H1 (cell line): ENCODE results near the gene AKT1S1. TPM values are rescaled to one million over a fixed set of nuclear protein-coding genes. Genes with fewer than 3 reads are reported as not detected.

Experiments used
- CTCF ChIA-PET: fragments of 300-600 bp; sonication (Branson Sonifier 250); formaldehyde crosslinking; loops from one replicate; lab custom pipeline; 2021; ENCODE audit not compliant: partially characterized antibody; lab: Charles Lee
- POLR2A ChIA-PET: fragments of 300-600 bp; sonication (Branson Sonifier 250); formaldehyde crosslinking; loops from one replicate; lab custom pipeline; 2021; ENCODE audit warnings: inconsistent platforms; ENCODE audit not compliant: partially characterized antibody; lab: Charles Lee
- DNase-seq, 2 experiments: peaks; one replicate each; pipeline versions ENCODE4 v3.0.0 to v3.0.0-alpha.2; 2010 to 2022; ENCODE audit warnings: low spot score in 2 of 2, low read depth in 1 of 2, mixed read lengths in 1 of 2
- FAIRE-seq: peaks from 2 replicates; lab custom pipeline; 2011; peaks lifted over from hg19 to GRCh38; lab: Jason Lieb, UNC
- H2AFZ ChIP-seq: 2 replicates; pipeline ENCODE4 v1.8.1; 2012; ENCODE audit warnings: low read length, inconsistent platforms
- H2AK5ac ChIP-seq: 2 replicates; pipeline ENCODE4 v1.6.1; 2013; ENCODE audit warnings: low read depth, low read length
- H2BK120ac ChIP-seq: replicated peaks from 2 replicates; pipeline ENCODE3; 2013; ENCODE audit warnings: low read depth, low read length, inconsistent platforms
- H2BK12ac ChIP-seq: 2 replicates; pipeline ENCODE4 v1.6.1; 2013; ENCODE audit warnings: low read depth, low read length
- H2BK15ac ChIP-seq: 2 replicates; pipeline ENCODE4 v1.6.1; 2013; ENCODE audit warnings: low read length
- H2BK20ac ChIP-seq: 2 replicates; pipeline ENCODE4 v1.6.1; 2013; ENCODE audit warnings: low read length
- H2BK5ac ChIP-seq: 2 replicates; pipeline ENCODE4 v1.6.1; 2013; ENCODE audit warnings: low read depth, low read length
- H3K14ac ChIP-seq: 2 replicates; pipeline ENCODE4 v1.6.1; 2013; ENCODE audit warnings: inconsistent platforms; ENCODE audit not compliant: insufficient read length
- H3K18ac ChIP-seq: 2 replicates; pipeline ENCODE4 v1.6.1; 2013; ENCODE audit warnings: low read length; ENCODE audit errors: extremely low read depth
- H3K23ac ChIP-seq: 2 replicates; pipeline ENCODE4 v1.6.1; 2013; ENCODE audit warnings: inconsistent platforms; ENCODE audit not compliant: insufficient read length
- H3K23me2 ChIP-seq: 2 replicates; pipeline ENCODE4 v1.6.1; 2013; ENCODE audit warnings: low read depth, low read length
- H3K27ac ChIP-seq: 2 replicates; pipeline ENCODE4 v1.6.1; 2011; ENCODE audit warnings: low read depth, low read length, inconsistent platforms
- H3K27me3 ChIP-seq, 4 experiments: replicated peaks in 1 of 4; 1 replicate in 1 of 4; 2 replicates in 3 of 4; pipeline versions ENCODE4 v1.6.1 to v1.8.1; 2011 to 2013; ENCODE audit warnings: low read length in 3 of 4, mild to moderate bottlenecking in 3 of 4, inconsistent platforms in 2 of 4, mixed read lengths in 2 of 4, moderate library complexity in 1 of 4; ENCODE audit not compliant: control insufficient read depth in 3 of 4, insufficient read depth in 3 of 4; ENCODE audit errors: extremely low read depth in 1 of 4
- H3K36me3 ChIP-seq, 4 experiments: 2 replicates each; pipeline versions ENCODE4 v1.6.1 to v1.8.1; 2011 to 2013; ENCODE audit warnings: mild to moderate bottlenecking in 4 of 4, low read length in 3 of 4, moderate library complexity in 2 of 4, control low read depth in 1 of 4, inconsistent platforms in 1 of 4; ENCODE audit not compliant: insufficient read depth in 4 of 4, control insufficient read depth in 2 of 4
- H3K4ac ChIP-seq: replicated peaks from 2 replicates; pipeline ENCODE3; 2013; ENCODE audit warnings: low read length, low read depth, mixed read lengths, inconsistent platforms; ENCODE audit not compliant: insufficient read length
- H3K4me1 ChIP-seq, 4 experiments: replicated peaks in 1 of 4; 1 replicate in 1 of 4; 2 replicates in 3 of 4; pipeline versions ENCODE4 v1.6.1 to v1.8.1; 2011 to 2013; ENCODE audit warnings: low read length in 3 of 4, inconsistent platforms in 2 of 4, mixed read lengths in 1 of 4; ENCODE audit not compliant: insufficient read depth in 4 of 4, control insufficient read depth in 3 of 4
- H3K4me2 ChIP-seq, 2 experiments: 2 replicates each; pipeline versions ENCODE4 v1.6.1 to v1.8.1; 2011 to 2013; ENCODE audit warnings: low read depth in 2 of 2, low read length in 2 of 2, control low read depth in 1 of 2, inconsistent platforms in 1 of 2, mild to moderate bottlenecking in 1 of 2; ENCODE audit not compliant: insufficient read depth in 1 of 2
- H3K4me3 ChIP-seq, 4 experiments: fragments of 200-600, 300-600 bp in 1 of 4; sonication (generic), shearing (Covaris generic), sonication (Bioruptor Twin) in 1 of 4; 2 replicates each; pipeline versions ENCODE4 v1.5.1 to v1.8.1; 2011 to 2016; ENCODE audit warnings: low read length in 4 of 4, low read depth in 3 of 4, control low read depth in 2 of 4, inconsistent platforms in 2 of 4, mild to moderate bottlenecking in 2 of 4, mixed read lengths in 1 of 4, moderate library complexity in 1 of 4; ENCODE audit not compliant: insufficient read depth in 2 of 4; ENCODE audit errors: extremely low read depth in 1 of 4
- H3K56ac ChIP-seq: replicated peaks from 2 replicates; pipeline ENCODE3; 2013; ENCODE audit warnings: low read depth, mild to moderate bottlenecking, mixed read lengths, low read length, inconsistent platforms; ENCODE audit not compliant: insufficient read length
- H3K79me1 ChIP-seq: 2 replicates; pipeline ENCODE4 v1.6.1; 2013; ENCODE audit warnings: low read depth, low read length, control low read depth
- H3K79me2 ChIP-seq, 2 experiments: 2 replicates each; pipeline versions ENCODE4 v1.6.1 to v1.8.1; 2012 to 2013; ENCODE audit warnings: low read length in 2 of 2, mild to moderate bottlenecking in 2 of 2, inconsistent platforms in 1 of 2; ENCODE audit not compliant: insufficient read depth in 2 of 2, control insufficient read depth in 1 of 2
- H3K9ac ChIP-seq, 4 experiments: replicated peaks in 1 of 4; 1 replicate in 1 of 4; 2 replicates in 3 of 4; pipeline versions ENCODE4 v1.6.1 to v1.8.1; 2011 to 2013; ENCODE audit warnings: low read depth in 3 of 4, low read length in 3 of 4, control low read depth in 2 of 4, mild to moderate bottlenecking in 2 of 4, moderate library complexity in 2 of 4, inconsistent platforms in 1 of 4; ENCODE audit errors: extremely low read depth in 1 of 4
- H3K9me3 ChIP-seq, 2 experiments: 2 replicates each; pipeline versions ENCODE4 v1.6.1 to v1.8.1; 2012 to 2013; ENCODE audit warnings: mild to moderate bottlenecking in 2 of 2, moderate library complexity in 2 of 2, control low read depth in 1 of 2, inconsistent platforms in 1 of 2, low read depth in 1 of 2, low read length in 1 of 2, mixed read lengths in 1 of 2; ENCODE audit not compliant: insufficient read depth in 2 of 2
- H4K20me1 ChIP-seq, 2 experiments: replicated peaks in 1 of 2; 2 replicates each; pipeline versions ENCODE3 to v1.8.1; 2011 to 2013; ENCODE audit warnings: inconsistent platforms in 2 of 2, low read length in 2 of 2, mild to moderate bottlenecking in 1 of 2; ENCODE audit not compliant: insufficient read depth in 2 of 2, control insufficient read depth in 1 of 2
- H4K5ac ChIP-seq: 2 replicates; pipeline ENCODE4 v1.6.1; 2013; ENCODE audit warnings: low read length, low read depth, mixed read lengths, inconsistent platforms; ENCODE audit not compliant: insufficient read length
- H4K8ac ChIP-seq: 2 replicates; pipeline ENCODE4 v1.8.0; 2013; ENCODE audit warnings: mild to moderate bottlenecking, moderate library complexity, low read length, inconsistent platforms; ENCODE audit not compliant: insufficient read depth; ENCODE audit errors: extremely low read depth
- H4K91ac ChIP-seq: replicated peaks from 2 replicates; pipeline ENCODE3; 2013; ENCODE audit warnings: low read length, mixed read lengths, inconsistent platforms; ENCODE audit not compliant: insufficient read length
- CEBPB ChIP-seq: IDR thresholded peaks from 2 replicates; pipeline ENCODE4 v1.6.1; 2012; ENCODE audit warnings: low read depth, low read length
- FOSL1 ChIP-seq: IDR thresholded peaks from 2 replicates; pipeline ENCODE4 v1.6.1; 2011; ENCODE audit warnings: mild to moderate bottlenecking, low read depth, low read length, moderate library complexity; ENCODE audit not compliant: insufficient read depth
- HDAC6 ChIP-seq: IDR thresholded peaks from one replicate; pipeline ENCODE4 v1.7.1; 2012; ENCODE audit warnings: low read depth, mild to moderate bottlenecking, inconsistent platforms, low read length, moderate library complexity
- JUN ChIP-seq: IDR thresholded peaks from 2 replicates; pipeline ENCODE4 v1.6.1; 2011; ENCODE audit warnings: low read depth, mild to moderate bottlenecking, improper control_type of control experiment, low read length
- KDM1A ChIP-seq: fragments of 200-600, 300-600 bp; sonication (generic); IDR thresholded peaks from 2 replicates; pipeline ENCODE4 v1.7.1; 2016; ENCODE audit warnings: mild to moderate bottlenecking, low read length, borderline replicate concordance
- MAFK ChIP-seq: IDR thresholded peaks from 2 replicates; pipeline ENCODE4 v1.6.1; 2012; ENCODE audit warnings: low read depth, mild to moderate bottlenecking, improper control_type of control experiment, low read length
- POLR2AphosphoS5 ChIP-seq: IDR thresholded peaks from 2 replicates; pipeline ENCODE4 v1.6.1; 2011; ENCODE audit warnings: low read depth, low read length
- RBBP5 ChIP-seq: IDR thresholded peaks from 2 replicates; pipeline ENCODE4 v1.7.1; 2012; ENCODE audit warnings: low read depth, mild to moderate bottlenecking, inconsistent platforms, low read length, moderate library complexity, borderline replicate concordance
- RFX5 ChIP-seq: IDR thresholded peaks from 2 replicates; pipeline ENCODE4 v1.6.1; 2011; ENCODE audit warnings: low read depth, low read length, improper control_type of control experiment, borderline replicate concordance
- SIN3A ChIP-seq, 2 experiments: IDR thresholded peaks in 1 of 2; conservative IDR thresholded peaks in 1 of 2; 2 replicates each; pipeline ENCODE4 v1.6.1; 2011 to 2012; ENCODE audit warnings: low read length in 2 of 2, improper control_type of control experiment in 1 of 2, low read depth in 1 of 2, mild to moderate bottlenecking in 1 of 2
- SIRT6 ChIP-seq: IDR thresholded peaks from one replicate; pipeline ENCODE4 v1.7.1; 2012; ENCODE audit warnings: low read length, inconsistent platforms
- SRF ChIP-seq: IDR thresholded peaks from 2 replicates; pipeline ENCODE4 v1.6.1; 2011; ENCODE audit warnings: mild to moderate bottlenecking, low read depth, low read length, moderate library complexity
- TAF1 ChIP-seq: IDR thresholded peaks from 2 replicates; pipeline ENCODE4 v1.6.1; 2011; ENCODE audit warnings: mild to moderate bottlenecking, low read depth, low read length
- TEAD4 ChIP-seq: IDR thresholded peaks from 2 replicates; pipeline ENCODE4 v1.6.1; 2012; ENCODE audit warnings: low read depth, low read length, inconsistent platforms, mixed read lengths
- ZNF274 ChIP-seq: IDR thresholded peaks from 2 replicates; pipeline ENCODE4 v1.7.0; 2012; ENCODE audit warnings: low read length, borderline replicate concordance; ENCODE audit errors: extremely low read depth
- WGBS, 2 experiments: shearing (Covaris generic) in 1 of 2; methylation state at CpG; one replicate each; pipeline versions ENCODE4 v1.1.6 to v1.1.7; 2013 to 2015; ENCODE audit warnings: low lambda C conversion rate in 2 of 2, mixed read lengths in 2 of 2, inconsistent platforms in 1 of 2, low coverage in 1 of 2, missing lambda C conversion rate in 1 of 2; ENCODE audit not compliant: insufficient replicate concordance in 2 of 2, insufficient coverage in 1 of 2, insufficient read length in 1 of 2; ENCODE audit errors: extremely low coverage in 1 of 2, missing lambda C conversion rate in 1 of 2; 5-methylcytosine and 5-hydroxymethylcytosine counted together
- polyA plus RNA-seq, 7 experiments: library from polyadenylated mRNA; depleted of rRNA in 3 of 7; stranded (reverse) in 5 of 7; unstranded in 2 of 7; fragments of >200 nt in 5 of 7; fragments of 200-250 nt in 2 of 7; gene quantifications; 1 replicate in 5 of 7; 2 replicates in 1 of 7; 4 replicates in 1 of 7; pipeline versions ENCODE4 v1.2.1 to v1.2.3, GENCODE V29; 2011 to 2013; ENCODE audit warnings: missing spikeins in 2 of 7, mixed read lengths in 2 of 7
- total RNA-seq: library from RNA; stranded (reverse); fragmentation: NEBNext Ultra II Directional; extraction: Animal tissue kit (Norgen Biotek cat#: 25700); gene quantifications from 2 replicates; pipeline ENCODE4 v1.2.1, GENCODE V29; 2021

AKT1S1 gene
- total and polyA plus RNA-seq, 2 of the 8 experiments (the other 6 are each of a cell fraction or from before 2014, with no cell fraction given) = 40.7 to 45.9 TPM

- no peak for FAIRE-seq
- peaks cover 12 to 37% (median 29%) of the 10 kb centered on the region in 4 experiments; a peak in 6 of 8 replicates for H3K36me3 ChIP-seq
- H3K18ac ChIP-seq = no peak overlapping the region
- H3K9ac ChIP-seq = no peak overlapping the region
- ChIA-PET POLR2A (interaction anchor here (1.2 to 1.6 kb wide), 3 partner anchors 18 to 26 kb away, joined by 3 to 4 read pairs (median 4); partner anchors contain the start of gene PTOV1), CTCF (interaction anchor here (2.0 to 2.2 kb wide), 2 partner anchors 20 to 22 kb away, joined by 5 to 6 read pairs; partner anchors contain the start of gene FUZ)
- H2BK5ac ChIP-seq = no peak overlapping the region
- no peaks in the 10 kb centered on the region for H3K79me2 ChIP-seq
- peaks cover 7% of the 10 kb centered on the region in 2 experiments for H4K20me1 ChIP-seq
- no peak overlapping the region for H2BK15ac ChIP-seq
- H3K4ac ChIP-seq = no peak overlapping the region
- TF ChIP-seq JUN = no peak
- TF ChIP-seq POLR2AphosphoS5 = no peak
- TF ChIP-seq KDM1A = no peak
- TF ChIP-seq HDAC6 = no peak
- no peak for TF ChIP-seq MAFK
- no peak for TF ChIP-seq RBBP5
- no peak for TF ChIP-seq FOSL1
- no peak for TF ChIP-seq SIN3A (conservative IDR thresholded peaks at IDR 0.05 in 1 of 2, IDR thresholded peaks at IDR 0.05 in 1 of 2; ENCODE audit: low read depth in 1 of 2, low read length in 2 of 2)
- no peak for TF ChIP-seq RFX5
- no peak for TF ChIP-seq TEAD4
- no peak for TF ChIP-seq CEBPB
- TF ChIP-seq SRF = no peak
- no peak for TF ChIP-seq SIRT6
- no peak for TF ChIP-seq TAF1
- TF ChIP-seq ZNF274 = no peak
- no peak overlapping the region for H2BK120ac ChIP-seq
- H3K4me3 ChIP-seq = no peak overlapping the region
- H3K79me1 ChIP-seq = peaks cover 5% of the 10 kb centered on the region; the same call in 1 of the 2 replicates
- H3K27ac ChIP-seq = no peak overlapping the region
- H3K23me2 ChIP-seq = no peaks in the 10 kb centered on the region
- no peak overlapping the region for H4K5ac ChIP-seq
- no peaks in the 10 kb centered on the region for H3K9me3 ChIP-seq
- no peak overlapping the region for H3K23ac ChIP-seq
- H3K4me1 ChIP-seq = no peaks in the 10 kb centered on the region
- DNase-seq = no peak
- H4K8ac ChIP-seq = no peak overlapping the region
- no peaks in the 10 kb centered on the region for H3K27me3 ChIP-seq
- H4K91ac ChIP-seq = no peak overlapping the region
- WGBS, 2 experiments = 93% methylated on average over 9 of the region's 9 CpGs; no CpG with 5 or more reads in 1 of the 2 experiments
- no peak overlapping the region for H2AFZ ChIP-seq
- H3K14ac ChIP-seq = no peak overlapping the region
- H3K4me2 ChIP-seq = no peak overlapping the region
- no peak overlapping the region for H2AK5ac ChIP-seq
- H2BK12ac ChIP-seq = no peak overlapping the region
- H2BK20ac ChIP-seq = no peak overlapping the region
- H3K56ac ChIP-seq = no peak overlapping the region
Observed at GRCh38 chr19:49832556-49832955, 44.6 kb downstream of the AKT1S1 start.
